Glomerular visceral epithelial cell (primary cell): Measurements from ENCODE around the gene PTPRS.
"Not testable (repeated sequence)": the region's sequence is repeated elsewhere in the genome, so short reads cannot be mapped to it uniquely, and the experiment has no call there.

ENCODE experiments used
- DNase-seq: peaks from one replicate; pipeline ENCODE4 v3.0.0-alpha.2; 2016; ENCODE audit errors: extremely low spot score

The PTPRS gene

DNA sequence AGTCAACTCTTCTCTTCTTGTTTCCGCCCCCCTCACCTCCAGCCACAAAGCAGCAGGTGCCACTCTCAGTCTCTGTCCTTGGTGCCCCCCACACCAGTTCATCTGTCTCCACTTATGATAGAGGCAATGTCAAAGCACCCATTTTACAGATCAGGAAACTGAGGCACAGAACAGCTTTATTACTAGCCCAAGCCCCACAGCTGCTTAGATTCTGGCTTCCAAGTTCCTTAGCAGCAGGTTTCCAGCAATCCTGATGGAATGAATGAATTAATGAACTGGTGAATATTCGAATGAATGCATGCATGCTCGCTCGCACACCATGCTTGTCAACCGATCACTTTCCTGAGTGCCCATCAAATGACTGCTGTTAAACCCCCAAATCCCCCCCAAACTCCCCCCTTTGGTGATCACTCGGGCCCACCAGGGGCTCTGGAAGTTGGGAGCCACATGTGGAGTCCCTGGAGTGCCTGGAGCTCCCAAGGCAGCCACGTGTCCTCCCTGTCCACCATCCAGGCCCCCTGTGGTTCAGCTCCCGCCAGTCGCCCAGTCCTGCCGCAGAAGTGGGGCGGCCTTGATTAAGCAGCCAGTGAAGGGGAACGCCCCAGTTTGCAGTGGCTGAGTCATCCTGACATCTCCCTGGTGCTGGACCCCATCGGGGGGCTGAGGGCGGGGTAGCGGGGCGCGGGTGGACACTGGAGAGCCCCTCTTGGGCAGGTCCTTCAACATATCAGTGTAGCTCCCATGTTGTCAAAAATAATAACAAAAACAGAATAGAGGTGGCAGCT is 6.8 kb downstream of the PTPRS start:
- DNase-seq, result no peak

DNA sequence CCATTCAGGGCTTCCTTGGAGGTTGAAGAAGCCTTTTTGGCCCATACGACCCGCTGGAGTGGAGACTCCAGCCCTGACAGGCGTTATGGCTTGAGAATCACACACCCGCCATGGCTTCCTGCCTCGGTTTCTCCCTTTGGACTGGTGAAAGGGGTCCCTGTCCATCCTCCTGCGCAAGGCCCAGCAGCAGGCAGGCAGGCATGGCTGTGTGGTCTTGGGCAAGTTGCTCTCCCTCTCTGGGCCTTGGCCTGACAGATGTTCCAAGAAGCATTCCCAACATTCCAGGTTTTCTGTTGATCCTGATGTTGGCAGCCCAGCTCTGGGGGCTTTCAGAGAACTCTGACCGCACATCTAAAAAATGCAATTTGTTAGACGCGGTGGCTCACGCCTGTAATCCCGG is 8.1 kb downstream of the PTPRS start:
- DNase-seq, result no peak

DNA sequence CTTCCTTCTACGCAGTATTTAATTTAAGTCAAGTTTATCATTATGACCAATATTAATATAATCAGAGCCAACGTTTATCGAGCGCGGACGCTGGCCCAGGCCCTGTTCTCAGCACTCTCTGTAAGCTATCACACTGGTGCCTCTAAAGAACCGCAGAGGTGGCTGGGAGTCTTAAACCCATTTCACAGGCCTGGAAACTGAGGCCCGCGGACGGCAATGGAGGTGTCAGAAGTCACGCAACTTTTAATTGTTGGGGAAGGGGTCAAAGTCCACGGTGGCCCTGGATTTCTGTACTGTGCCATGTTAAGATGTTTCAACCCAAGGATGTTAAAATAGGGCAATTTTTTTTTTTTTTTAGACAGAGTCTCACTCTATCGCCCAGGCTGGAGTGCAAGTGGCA is 8.8 kb downstream of the PTPRS start:
- DNase-seq, result no peak

DNA sequence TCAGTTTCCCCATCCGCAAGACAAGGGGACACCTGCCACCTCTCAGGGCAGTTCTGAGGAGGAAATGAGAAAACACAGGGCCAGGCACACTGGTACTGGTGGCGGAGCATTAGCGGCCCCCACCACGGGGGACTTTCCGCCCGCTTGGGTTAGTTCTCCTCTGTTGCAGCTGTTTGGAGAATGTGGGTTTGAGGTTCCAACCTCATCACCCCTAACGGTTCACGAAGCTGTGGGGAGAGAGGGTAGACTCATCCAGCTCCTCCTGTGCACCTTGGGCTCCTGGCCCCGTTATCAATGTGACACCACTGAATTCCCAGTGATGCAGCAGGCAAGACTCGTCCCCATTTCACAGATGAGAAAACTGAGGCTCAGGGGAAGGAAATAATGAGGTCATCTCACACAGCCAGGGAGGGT is 10.3 kb downstream of the PTPRS start:
- DNase-seq, result no peak

DNA sequence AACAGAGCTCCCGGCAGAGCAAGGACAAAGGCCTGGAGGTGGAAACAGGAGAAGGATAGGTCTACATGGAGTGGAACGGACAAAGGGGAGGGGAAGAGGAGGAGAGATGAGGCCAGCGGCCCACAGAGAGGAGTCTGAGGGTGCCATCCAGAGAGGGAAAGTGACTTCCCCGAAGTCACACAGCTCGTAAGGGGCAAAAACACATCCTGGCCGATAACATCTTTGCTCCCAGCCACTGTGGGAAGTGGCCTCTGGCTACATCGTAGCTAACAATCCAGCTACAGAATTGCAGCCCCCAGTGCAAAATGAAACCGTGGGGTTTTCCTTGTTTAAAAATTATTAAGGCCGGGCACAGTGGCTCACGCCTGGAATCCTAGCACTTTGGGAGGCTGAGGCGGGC is 11.5 kb downstream of the PTPRS start:
- no peak for DNase-seq

DNA sequence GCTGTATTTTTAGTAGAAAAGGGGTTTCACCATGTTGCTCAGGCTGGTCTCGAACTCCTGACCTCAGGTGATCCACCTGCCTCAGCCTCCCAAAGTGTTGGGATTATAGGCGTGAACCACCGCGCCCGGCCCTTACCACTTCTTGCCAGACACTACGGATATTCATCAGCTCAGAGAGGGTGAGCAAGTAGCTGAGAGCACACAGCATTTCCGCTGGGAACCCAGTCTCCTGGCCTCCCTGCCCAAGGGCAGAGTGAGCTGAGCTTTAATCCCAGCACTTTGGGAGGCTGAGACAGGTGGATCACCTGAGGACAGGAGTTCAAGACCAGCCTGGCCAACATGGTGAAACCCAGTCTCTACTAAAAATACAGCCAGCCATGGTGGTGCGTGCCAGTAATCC is 12.2 kb downstream of the PTPRS start:
- not testable (repeated sequence) for DNase-seq

DNA sequence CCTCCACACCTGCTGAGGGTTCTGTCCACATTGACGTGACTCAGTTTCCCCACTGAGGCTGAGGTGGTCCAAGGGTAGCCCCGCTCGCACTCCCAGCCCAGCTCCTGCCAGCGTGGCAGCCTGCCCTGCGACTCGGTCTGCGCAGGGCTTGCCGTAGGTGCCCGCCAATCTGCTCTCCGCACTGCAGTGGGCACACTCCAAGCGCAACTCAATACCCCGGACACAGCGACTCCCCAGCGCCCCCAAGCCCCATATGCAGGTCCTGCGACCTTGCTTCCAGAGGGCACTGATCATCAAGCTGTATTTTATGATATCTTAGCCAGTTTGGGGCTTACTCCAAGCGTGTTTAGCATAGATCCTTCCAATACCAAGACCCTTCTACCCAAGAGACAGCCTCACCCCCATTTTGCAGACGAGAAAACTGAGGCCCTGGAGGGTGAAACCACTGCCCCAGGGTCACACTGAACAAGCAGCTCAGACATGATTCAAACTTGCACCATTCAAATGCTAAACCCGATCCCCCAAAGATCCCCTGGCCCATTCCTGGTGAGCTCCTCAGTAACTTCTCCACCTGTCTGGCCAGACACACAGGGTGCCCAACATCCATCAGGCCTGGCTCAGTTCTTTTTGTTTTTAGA is 13.5 kb downstream of the PTPRS start:
- no peak for DNase-seq

DNA sequence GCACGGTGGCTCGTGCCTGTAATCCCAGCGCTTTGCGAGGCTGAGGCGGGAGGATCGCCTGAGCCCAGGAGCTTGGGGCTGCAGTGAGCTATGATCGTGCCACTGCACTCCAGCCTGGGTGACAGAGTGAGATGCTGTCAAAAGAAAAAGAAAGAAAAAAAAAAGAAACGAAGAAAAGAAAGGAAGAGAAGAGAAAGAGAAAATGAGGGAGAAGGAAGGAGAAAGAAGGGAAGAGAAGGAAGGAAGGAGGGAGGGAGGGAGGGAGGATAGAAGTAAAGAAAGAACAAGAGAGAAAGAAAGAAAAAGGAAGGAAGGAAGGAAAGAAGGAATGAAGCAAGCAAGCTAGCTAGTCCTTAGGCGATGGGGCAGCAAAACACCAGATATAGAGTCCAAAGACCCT is 14.1 kb downstream of the PTPRS start:
- DNase-seq, result no peak

DNA sequence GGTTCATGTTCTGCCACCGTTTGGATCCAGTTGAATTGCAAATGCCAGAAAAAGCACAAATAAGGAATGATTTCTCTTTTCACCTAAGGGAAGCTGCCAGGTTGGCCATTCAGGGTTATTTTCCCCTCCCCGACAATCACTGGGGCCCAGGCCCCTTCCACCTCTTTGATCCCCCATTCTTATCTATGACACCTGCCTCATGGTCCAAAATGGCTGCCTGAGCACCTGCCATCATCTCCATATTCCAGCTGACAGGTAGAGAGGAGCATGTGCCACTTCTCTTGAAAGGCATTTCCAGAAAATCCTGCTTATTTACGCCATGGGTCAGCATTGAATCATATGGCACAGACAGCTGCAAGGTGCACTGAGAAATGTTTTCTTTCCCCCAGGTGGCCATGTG is 15.7 kb downstream of the PTPRS start:
- DNase-seq, result no peak

DNA sequence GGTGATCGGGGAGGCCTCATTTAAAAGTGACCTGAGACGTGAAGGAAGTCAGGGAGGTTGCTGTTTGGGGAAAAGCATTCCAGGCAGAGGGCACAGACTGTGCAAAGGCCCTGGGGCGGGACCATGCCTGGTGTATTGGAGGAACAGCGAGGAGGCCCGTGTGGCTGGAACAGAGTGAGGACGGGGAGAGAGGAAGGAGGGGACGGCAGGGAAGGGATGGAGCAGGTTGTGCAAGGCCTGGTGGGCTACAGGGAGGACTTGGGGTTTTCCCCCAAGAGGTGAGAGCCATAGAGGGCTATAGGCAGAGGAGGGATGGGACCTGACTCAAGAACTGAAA is 17.2 kb downstream of the PTPRS start:
- DNase-seq, result no peak

DNA sequence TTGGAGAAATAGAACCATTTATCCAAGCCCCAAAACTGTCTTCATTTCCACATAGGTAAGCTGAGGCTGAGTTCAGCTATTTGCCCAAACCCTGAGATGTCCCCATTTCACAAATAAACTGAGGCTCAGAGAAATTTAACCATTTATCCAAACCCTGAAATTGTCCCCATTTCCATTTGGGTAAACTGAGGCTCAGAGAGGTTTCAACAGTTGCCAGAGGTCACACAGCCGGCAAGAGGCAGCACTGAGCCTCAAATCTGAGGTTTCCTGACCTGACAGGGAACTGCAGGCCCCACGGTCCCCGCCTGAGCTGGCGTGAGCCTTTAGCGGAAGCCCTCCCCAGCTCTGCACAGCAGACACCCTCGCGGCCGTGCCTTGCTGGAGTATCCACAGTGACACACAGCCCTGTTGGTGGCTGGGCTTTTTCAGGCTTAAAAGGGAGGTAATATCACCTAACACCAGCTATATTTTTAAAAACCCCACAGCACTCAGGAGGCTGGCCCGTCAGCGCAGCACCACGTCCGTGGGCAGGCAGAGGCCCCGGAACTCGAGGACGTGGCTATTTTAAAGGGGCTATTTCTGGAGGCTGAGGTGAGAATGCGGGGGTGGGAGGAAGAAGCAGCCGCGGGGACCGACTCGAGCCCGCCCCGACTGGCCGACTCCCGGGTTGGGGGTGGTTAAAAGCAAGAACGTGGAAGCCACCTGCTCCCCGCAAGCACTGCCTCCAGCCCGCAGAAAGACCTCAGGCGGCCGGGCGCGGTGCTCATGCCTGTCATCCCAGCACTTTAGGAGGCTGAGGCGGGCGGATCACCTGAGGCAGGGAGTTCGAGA is 18.5 kb downstream of the PTPRS start:
- DNase-seq, result no peak

DNA sequence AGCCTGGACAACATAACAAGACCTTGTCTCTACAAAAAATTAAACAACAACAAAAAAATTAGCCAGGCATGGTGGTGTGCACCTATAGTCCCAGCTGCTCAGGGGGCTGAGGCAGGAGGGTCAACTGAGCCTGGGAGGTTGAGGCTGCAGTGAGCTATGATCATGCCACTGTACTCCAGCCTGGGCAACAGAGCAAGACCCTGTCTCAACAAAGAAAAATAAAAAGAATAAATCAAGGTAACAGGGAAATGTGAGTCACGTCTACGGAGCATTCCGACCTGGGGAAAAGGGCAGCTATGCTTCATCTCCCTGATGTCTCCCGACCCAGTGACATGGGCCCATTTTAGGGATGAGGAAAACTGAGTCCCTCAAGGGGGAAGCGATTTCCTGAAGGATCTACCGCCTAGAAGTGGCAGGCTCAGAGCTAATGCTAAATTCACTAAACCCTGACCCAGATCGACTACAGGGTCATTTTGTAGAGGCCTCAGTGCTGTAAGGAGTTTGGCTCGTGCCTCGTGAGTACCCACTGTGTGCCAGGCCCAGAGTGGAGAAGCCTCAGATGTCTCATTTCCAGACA is 19.5 kb downstream of the PTPRS start:
- DNase-seq, result no peak

DNA sequence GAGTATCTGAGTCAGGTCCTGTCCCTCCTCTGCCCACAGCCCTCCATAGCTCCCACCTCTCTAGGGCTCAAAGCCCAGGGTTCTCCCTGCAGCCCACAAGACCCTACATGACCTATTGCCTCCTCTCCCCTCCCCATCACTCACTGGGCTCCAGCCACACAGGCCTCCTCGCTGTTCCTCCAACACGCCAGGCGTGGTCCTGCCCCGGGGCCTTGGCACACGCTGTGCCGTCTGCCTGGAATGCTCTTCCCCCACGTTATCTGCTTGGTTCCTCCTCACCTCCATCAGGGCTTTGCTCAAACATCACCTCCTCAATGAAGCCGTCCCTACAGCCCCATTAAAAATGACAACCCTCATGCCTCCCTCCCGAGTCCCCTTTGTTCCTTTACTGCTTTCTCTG is 21.1 kb downstream of the PTPRS start:
- DNase-seq, result no peak

DNA sequence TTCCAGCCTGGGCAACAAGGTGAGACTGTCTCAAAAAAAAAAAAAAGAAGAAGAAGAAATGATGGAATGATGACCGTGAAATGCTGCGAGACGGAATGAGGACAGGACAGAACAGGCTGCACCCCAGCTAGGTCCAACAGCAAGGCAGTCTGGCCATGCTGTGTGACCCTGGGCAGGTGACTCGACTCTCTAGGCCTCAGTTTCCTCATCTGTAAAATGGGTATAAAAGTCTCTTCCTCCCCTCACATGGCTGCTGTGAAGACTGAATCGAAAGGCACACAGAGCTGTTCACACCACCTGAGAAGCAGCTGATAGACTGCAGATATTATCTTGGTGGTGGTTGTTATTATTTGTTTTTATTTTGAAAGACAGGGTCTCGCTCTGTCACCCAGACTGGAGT is 22.3 kb downstream of the PTPRS start:
- no peak for DNase-seq

DNA sequence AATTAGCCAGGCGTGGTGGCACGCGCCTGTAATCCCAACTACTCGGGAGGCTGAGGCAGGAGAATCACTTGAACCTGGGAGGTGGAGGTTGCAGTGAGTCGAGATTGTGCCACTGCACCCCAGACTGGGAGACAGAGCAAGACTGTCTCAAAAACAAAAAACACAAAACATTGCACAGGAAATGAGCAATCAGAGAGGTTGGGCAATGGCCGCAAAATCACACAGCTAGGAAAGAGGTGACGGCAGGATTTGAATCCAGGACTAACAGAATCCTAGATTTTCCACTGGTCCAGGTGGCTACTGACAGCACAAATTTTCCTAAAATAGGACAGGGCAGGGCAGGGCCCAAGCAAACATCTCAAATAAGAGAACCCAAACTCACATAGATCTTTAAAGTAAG is 23.3 kb downstream of the PTPRS start:
- DNase-seq, result no peak

DNA sequence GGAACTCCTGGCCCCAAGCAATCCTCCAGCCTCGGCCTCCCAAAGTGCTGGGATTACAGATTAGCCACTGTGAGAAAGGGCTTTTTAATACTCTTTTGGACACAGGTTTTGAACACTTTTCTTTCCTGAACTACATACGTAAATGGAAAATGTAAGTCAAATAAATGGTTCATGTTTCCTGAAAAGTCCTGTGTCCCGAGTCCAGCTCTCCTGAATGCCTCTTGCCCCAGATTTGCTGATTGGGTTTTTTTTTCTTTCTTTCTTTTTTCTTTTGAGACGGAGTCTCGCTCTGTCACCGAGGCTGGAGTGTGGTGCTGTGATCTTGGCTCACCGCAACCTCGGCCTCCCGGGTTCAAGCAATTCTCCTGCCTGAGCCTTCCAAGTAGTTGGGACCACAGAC is 24.5 kb downstream of the PTPRS start:
- no peak for DNase-seq

DNA sequence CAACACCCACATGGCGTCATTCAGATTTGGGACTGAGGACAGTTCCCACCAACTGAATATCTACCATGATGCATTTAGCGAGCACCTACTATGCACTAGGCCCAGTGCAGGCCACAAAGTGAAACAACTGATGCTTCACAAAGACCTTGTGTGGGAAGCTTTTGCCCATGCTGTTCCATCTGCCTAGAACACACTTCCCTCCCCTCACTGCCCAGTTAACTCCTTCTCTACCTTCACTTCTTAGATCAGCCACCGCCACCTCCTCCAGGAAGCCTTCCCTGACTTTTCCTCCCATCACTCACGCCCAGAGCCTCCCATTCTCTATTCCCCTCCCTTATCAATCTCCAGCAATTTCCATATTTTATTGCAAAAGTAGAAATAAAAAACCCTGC is 25.7 kb downstream of the PTPRS start:
- no peak for DNase-seq

DNA sequence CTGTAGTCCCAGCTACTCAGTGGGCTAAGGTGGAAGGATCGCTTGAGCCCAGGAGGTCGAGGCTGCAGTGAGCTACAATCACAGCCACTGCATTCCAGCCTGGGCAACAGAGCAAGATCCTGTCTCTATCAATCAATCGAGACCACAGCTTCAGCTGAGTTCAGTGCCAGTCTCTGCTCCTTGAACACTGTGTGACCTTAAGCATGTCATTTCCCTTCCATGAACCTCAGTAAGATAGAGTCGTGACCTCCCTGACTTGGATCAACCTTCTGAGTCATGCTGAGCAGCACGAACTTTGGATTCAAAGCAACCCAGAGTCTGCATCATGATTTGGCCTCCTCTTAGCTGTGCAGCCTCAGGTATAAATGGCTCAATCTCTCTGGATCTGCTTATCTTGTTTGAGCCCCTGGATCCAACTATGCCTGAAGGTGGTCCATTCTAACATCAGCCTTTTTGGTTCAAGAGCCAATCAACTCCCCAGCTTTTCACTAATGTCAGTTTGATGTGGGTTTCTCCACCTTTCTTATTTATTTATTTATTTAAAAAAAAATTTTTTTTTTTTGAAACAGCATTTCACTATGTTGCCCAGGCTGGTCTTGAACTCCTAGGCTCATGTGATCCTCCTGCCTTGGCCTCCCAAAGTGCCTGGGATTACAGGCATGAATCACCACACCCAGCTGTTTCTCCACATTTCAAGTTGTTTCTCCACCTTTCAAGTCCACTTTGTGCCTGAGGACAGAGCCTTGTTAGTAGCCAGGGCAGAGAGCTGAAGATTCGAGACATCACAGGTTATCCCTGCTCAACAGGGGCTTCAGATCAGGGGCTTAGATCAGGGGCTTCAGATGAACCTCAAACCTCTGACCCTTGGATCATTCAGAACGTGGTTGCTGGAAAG is 26.4 kb downstream of the PTPRS start:
- DNase-seq, result no peak

DNA sequence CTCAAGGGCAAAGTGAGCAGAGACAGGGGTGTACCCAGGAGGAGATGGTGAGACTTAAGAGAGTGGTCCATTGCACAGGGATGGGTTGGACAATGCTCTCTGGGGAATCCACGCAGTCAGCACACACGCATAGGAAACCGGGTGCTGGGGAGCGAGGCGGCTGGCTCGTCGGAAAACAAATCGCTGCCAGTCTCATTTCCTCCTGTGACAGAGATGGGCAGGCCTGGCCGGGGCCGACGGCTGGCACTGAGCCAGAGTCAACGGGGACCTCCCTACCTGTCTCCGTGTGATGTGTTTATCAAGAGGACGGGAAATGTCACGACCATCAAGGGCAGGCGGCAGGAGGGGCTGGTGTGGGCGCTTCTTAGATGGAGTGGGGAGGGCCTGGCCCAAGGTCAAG is 27.3 kb downstream of the PTPRS start:
- no peak for DNase-seq

DNA sequence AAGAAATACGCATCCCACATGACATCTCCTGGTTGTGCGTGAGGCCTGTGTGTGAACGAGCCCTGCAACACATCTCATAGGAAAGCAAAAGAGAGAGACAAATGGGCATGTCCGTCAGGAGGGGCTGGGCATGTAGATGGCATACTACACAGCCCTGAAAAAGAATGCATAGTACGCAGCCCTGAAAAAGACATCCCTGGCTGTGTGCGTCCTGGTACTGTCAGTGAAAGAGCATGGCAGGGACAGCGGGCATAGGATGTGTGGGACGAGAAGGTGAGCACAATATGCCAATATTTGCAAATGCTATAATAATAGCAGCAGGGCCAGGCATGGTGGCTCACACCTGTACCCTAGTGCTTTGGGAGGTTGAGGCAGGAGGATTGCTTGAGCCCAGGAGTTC is 28.6 kb downstream of the PTPRS start:
- DNase-seq, result no peak

DNA sequence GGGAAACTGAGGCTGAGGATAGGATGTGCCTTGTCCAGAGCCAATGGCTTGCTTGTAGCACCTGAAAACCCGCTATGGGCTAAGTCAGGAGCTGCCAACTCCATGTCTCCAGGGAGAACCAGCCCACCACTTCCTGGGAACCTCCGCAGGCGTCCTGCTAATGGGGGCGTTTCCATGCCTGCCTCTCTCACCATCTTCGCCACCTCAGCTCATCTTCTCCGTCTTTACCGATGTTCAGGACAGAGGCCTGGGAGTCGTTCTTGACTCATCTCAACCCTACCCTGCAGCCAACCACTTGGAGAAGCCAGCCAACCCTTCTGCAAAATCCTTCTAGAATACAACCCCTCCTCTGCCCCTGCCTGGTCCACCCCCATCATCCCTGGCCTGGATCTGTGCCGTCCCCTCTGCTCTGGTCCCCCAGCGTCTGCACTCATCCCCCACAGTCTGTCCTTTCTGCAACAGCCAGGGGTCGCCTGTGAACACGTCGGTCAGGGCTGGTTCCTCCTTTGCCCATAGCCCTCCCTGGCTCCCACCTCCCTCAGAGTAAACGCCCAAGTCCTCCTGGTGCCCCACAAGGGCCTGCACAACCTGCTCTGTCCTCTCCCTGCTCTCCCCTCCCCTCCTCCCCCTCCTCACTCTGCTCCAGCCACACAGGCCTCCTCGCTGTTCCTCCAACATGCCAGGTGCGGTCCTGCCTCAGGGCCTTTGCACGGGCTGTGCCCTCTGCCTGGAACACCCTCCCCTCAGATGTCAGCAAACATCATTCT is 31.0 kb downstream of the PTPRS start:
- no peak for DNase-seq
